NCI-H510A (cell line): ENCODE measurements around the gene DNAI2.

Source experiments
- DNase-seq: peaks from one replicate; lab custom pipeline; 2025; lab: John Stamatoyannopoulos, UW

Gene DNAI2, protein sequence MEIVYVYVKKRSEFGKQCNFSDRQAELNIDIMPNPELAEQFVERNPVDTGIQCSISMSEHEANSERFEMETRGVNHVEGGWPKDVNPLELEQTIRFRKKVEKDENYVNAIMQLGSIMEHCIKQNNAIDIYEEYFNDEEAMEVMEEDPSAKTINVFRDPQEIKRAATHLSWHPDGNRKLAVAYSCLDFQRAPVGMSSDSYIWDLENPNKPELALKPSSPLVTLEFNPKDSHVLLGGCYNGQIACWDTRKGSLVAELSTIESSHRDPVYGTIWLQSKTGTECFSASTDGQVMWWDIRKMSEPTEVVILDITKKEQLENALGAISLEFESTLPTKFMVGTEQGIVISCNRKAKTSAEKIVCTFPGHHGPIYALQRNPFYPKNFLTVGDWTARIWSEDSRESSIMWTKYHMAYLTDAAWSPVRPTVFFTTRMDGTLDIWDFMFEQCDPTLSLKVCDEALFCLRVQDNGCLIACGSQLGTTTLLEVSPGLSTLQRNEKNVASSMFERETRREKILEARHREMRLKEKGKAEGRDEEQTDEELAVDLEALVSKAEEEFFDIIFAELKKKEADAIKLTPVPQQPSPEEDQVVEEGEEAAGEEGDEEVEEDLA

GRCh38 chr17:74274060-74274708 lies at the start of gene DNAI2:
DNAI2 (plus strand) TSS chr17:74274234; CDS start chr17:74281818, 7,584 bp downstream.
- DNase-seq = no peak

DNA sequence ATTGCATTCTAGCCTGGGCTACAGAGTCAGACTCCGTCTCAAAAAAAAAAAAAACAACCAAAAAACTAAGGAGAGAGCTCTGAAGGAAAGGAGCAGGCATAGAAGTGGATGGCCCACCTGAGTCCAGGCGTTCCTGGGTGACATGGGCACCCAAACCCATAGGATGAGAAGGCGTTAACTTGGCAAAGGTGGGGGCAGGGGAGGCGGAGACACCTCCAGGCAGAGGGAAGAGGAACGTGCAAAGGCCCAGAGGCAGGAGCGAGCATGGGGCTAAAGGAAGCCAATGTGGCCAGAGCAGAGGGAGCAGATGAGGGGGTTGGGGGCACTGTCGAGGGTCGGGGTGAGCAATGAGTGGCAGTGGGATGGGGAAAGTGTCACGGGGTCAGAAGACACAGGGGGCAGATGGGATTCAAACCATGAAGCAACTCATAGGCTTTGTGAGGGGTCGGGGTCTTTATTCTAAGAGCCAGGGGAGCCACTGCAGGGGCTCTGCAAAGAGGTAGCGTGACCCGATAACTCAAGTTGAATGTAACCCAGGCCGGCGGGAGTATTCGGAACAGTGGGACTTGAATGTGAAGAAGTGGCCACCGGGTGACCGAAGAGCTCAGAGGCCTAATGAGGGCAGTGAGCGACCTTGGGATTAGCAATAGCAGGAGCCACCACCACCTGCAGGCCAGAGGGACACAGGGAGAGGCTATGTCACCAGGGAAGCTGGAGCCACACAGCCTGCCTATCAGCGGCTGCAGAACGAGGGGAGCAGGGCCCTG lies 48.9 kb upstream of the DNAI2 start:
- DNase-seq = no peak

- DNase-seq = no peak
These were observed 47.8 kb upstream of the DNAI2 start for GRCh38 chr17:74226252-74226651.

- DNase-seq = no peak
These were observed 46.6 kb upstream of the DNAI2 start for GRCh38 chr17:74227271-74228080.

DNA sequence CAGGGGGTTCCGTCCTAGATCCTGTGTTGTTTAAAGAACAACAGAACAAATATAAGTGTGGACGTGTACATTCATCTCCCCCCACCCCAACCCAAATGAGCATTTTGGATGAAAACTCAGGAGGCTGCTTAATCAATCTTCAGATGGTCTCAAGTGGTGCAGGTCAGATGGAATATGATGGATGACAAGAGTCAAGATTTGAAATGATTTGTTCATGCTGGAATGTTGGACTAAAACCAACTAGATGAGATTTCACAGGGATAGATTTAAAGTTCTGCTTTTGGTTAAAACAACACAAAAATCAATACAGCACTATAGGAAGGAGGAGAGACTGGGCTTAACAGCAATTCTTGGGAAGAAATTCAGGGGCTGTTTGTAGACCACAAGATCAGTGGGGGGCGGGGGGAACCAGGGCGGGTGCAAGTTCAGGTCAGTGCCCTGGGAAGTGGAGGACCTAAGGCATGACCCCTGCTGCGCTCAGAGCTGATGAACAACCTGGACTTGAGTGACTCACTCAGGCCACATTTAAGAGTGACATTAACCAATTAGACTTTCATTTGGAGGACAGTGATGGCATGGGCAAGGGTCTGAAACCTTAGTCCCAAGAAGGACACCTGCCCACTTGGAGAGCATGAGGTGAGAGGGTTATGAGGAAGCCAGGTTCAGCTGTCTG lies 45.6 kb upstream of the DNAI2 start:
- DNase-seq = no peak

DNA sequence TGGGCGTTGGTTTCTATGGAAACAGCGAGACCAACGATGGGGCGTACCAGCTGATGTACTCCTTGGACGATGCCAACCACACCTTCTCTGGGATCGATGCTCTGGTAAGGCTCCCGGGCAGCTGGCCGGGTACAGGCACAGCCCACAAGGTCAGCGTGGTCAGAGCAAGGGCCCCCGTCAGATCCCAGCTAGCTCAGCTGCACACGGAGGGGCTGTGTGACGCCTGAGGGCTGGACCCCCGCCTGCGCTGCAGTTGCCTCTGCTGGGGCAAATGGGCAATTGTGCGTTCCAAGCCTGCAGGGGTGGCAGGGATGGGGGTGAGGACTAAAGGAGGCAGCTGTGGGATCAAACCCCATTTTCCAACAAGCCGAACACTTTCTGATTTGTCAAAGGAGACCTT lies 43.1 kb upstream of the DNAI2 start:
- DNase-seq = no peak

GRCh38 chr17:74231928-74232907 lies 41.8 kb upstream of the DNAI2 start:
- no peak for DNase-seq

DNA sequence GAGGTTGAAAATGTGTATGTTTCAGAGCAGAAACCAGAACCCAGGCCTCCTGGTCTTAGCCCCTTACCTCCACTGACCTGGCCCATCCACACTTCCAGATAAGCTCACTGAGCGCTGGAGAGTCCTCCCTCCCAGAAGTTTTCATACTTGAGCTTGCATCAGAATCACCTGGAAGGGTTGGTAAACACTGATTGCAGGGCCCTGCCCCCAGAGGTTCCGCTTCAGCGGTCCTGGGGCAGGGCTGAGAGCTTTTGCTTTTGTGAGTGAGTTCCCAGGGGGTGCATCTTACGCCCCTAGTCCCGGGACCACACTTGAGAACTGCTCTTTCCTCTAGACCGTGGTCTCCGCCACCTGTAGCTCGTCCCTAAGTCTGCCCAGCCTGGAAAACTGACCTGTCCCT lies 40.1 kb upstream of the DNAI2 start:
- DNase-seq = no peak

DNA sequence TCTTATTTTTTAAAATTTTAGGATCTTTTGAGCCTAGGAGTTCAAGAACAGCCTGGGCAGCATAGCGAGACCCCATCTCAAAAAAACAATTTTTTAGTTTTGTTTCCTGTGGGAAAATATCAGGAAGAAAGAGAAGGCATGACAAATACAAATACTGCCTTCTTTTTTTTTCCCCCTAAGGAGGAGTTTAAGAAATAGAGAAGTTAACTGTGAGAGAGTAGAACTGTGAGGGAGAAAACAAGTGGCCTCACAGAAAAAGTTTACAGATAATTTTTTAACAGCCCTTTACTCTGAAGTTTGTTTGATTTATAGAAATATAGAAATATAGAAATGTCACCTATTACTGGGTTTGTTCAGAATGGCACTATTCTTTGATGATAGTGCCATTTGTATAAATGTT lies 39.5 kb upstream of the DNAI2 start:
- DNase-seq = no peak

- DNase-seq = no peak
These were observed 38.9 kb upstream of the DNAI2 start for GRCh38 chr17:74235040-74235581.

GRCh38 chr17:74235911-74236371 lies 38.1 kb upstream of the DNAI2 start:
- DNase-seq = no peak

DNA sequence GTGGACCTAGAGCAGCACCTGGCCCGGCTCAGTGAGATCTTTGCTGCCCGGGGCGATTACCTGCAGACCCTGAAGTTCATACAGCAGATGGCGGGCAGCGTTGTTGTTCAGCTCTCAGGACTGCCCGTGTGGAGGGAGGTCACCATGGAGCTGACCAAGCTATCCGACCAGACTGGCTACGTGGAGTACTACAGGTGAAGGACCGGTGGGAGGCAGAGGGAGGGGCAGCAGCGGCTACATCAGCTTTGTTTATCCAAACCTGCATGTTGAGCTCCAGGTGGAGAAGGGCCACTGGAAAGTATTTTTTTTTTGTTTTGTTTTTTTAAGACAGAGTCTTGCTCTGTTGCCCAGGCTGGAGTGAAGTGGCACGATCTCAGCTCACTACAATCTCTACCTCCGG lies 36.7 kb upstream of the DNAI2 start:
- DNase-seq = no peak

DNA sequence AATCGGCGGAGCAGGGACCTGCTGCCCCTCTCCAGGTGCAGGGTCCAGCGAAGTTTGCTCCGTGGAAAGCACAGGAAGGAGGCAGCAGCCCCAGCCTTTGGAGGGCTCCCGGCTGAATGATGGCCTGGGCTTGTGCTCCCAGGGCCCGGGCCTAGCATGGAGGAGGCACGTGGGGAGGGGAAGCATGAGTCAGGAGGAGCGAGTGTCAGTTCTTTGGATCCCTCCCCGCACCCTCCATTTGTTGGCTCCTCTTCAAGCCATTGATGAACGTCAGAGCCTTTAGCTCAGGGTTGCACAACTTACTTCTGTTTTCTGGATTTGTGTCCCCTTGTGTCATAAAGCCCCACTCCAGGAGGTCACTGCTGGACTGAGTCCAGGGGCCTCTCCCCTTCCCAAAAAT lies 34.9 kb upstream of the DNAI2 start:
- no peak for DNase-seq

DNA sequence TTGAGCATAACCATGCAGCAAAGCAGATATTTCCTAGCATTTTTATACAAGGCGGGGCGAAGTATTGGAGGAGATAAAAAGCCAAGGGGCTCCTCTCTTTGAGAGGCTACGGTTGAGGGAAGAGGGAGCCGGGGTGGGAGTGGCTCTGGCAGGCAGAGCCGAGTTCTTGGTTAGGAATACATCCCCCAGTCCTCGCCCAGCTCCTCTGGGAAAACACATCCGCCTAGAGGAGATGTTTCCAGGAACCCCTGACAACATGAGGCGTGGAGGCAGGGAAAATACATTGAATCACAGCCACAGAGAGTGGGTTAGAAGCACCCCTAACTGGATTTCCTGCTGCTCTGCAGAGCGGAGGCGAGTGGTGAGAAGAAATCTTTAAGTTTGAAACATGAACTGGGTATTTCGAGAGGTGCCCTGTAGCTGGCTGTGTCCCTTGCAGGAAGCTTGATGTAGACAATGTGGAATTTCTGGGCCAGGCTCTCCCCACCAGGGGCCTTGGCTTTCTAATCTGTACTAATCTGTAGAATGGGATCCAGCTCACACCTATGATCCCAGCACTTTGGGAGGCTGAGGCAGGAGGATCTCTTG lies 33.3 kb upstream of the DNAI2 start:
- no peak for DNase-seq

- DNase-seq = no peak
These were observed 32.6 kb upstream of the DNAI2 start for GRCh38 chr17:74241431-74241830.

GRCh38 chr17:74241847-74242246 lies 32.2 kb upstream of the DNAI2 start:
- no peak for DNase-seq

- DNase-seq = no peak
These were observed 30.9 kb upstream of the DNAI2 start for GRCh38 chr17:74243013-74243755.

- DNase-seq = no peak
These were observed 29.9 kb upstream of the DNAI2 start for GRCh38 chr17:74244128-74244527.
